Stomach (tissue), 9 donors: Measurements from ENCODE around the gene SLC37A1. TPM values are rescaled to one million over a fixed set of nuclear protein-coding genes. Genes with fewer than 3 reads are reported as not detected.

Experiments
- DNase-seq, 2 donors: peaks; one replicate each; pipeline versions ENCODE4 v3.0.0 to v3.0.0-alpha.2; 2013 to 2019
- H3K27ac ChIP-seq, 5 donors: fragments of 200-600 bp in 4 of 5; sonication (generic) in 4 of 5; one replicate each; pipeline ENCODE4 v1.5.1; 2013 to 2019; ENCODE audit warnings: mild to moderate bottlenecking in 1 of 5, moderate library complexity in 1 of 5
- H3K27me3 ChIP-seq, 3 donors: fragments of 200-600 bp; sonication (generic); one replicate each; pipeline ENCODE4 v1.5.1; 2017 to 2019; ENCODE audit warnings: mixed run types in 1 of 3
- H3K36me3 ChIP-seq, 4 donors: fragments of 200-600 bp; sonication (generic); 1 replicate in 3 of 4; 2 replicates in 1 of 4; pipeline ENCODE4 v1.5.1; 2016 to 2019
- H3K4me1 ChIP-seq, 4 donors: fragments of 200-600 bp; sonication (generic); one replicate each; pipeline ENCODE4 v1.5.1; 2016 to 2019
- H3K4me3 ChIP-seq, 4 donors: fragments of 200-600 bp; sonication (generic) in 3 of 4; one replicate each; pipeline ENCODE4 v1.5.1; 2016 to 2019; ENCODE audit warnings: mild to moderate bottlenecking in 1 of 4
- H3K9me3 ChIP-seq, 4 donors: fragments of 200-600 bp; sonication (generic); one replicate each; pipeline ENCODE4 v1.5.1; 2016 to 2019
- CTCF ChIP-seq, 7 experiments: fragments of 450-650 bp in 4 of 7; fragments of 200-600 bp in 3 of 7; sonication (generic) in 3 of 7; IDR thresholded peaks; one replicate each; pipeline ENCODE4 v1.5.1; 2016 to 2019; ENCODE audit warnings: antibody characterized with exemption in 7 of 7, control low read depth in 2 of 7, mild to moderate bottlenecking in 1 of 7
- EP300 ChIP-seq: sonication (generic); formaldehyde crosslinking; IDR thresholded peaks from one replicate; pipeline ENCODE4 v1.6.1; 2017; ENCODE audit warnings: antibody characterized with exemption
- POLR2A ChIP-seq, 4 donors: fragments of 450-650 bp; IDR thresholded peaks; one replicate each; pipeline ENCODE4 v1.6.1; 2016; ENCODE audit warnings: antibody characterized with exemption in 4 of 4, control low read depth in 2 of 4, mild to moderate bottlenecking in 1 of 4, moderate library complexity in 1 of 4
- POLR2AphosphoS5 ChIP-seq, 3 donors: sonication (generic); formaldehyde crosslinking; IDR thresholded peaks; one replicate each; pipeline ENCODE4 v1.6.1; 2016; ENCODE audit warnings: antibody characterized with exemption in 3 of 3
- WGBS, 5 donors: extraction: QIAGEN DNeasy Blood & Tissue Kit in 3 of 5; methylation state at CpG; one replicate each; pipeline versions ENCODE4 v1.1.5 to v1.1.7; 2013 to 2018; 5-methylcytosine and 5-hydroxymethylcytosine counted together
- intact Hi-C: fragments of 100-400 bp; cut with DNase I; formaldehyde crosslinking; loops from one replicate; pipeline ENCODE4 v1.15.1; 2023; ENCODE audit warnings: low total_unique reads
- polyA plus RNA-seq, 3 donors: library from polyadenylated mRNA; stranded (reverse); fragments of 200-250 nt; gene quantifications; one replicate each; pipeline ENCODE4 v1.2.3, GENCODE V29; 2013
- total RNA-seq, 5 donors: library from RNA; depleted of rRNA; stranded (reverse); fragments of >200 nt; gene quantifications; one replicate each; pipeline versions ENCODE4 v1.1.0 to v1.2.3, GENCODE V29; 2014 to 2016
- donor health status: healthy with polysubstance abuse.
- donor health status: Bipolar disorder and iron deficiency.
- donor health status: healthy.

The SLC37A1 gene
- total and polyA plus RNA-seq, 8 donors, result 9.8 to 72.9 (median 18.1) TPM

GRCh38 chr21:42557420-42557819, 43.8 kb downstream of the SLC37A1 start:
- DNase-seq, result no peak
- no peaks in the 10 kb centered on the region for H3K9me3 ChIP-seq
- intact Hi-C loops, result no loop called here
- H3K4me1 ChIP-seq, result peaks cover 0 to 12% (median 4%) of the 10 kb centered on the region in 4 donors
- TF ChIP-seq EP300 (no peak), POLR2AphosphoS5 (IDR thresholded peaks at IDR 0.05) (no peak), POLR2A (IDR thresholded peaks at IDR 0.05) (no peak), CTCF (IDR thresholded peaks at IDR 0.05) (no peak)
- no peak overlapping the region for H3K4me3 ChIP-seq
- no peak overlapping the region for H3K27ac ChIP-seq
- WGBS, 5 donors, result 94 to 98% (median 96%) methylated on average over 10 of the region's 10 CpGs
- peaks cover 50 to 90% (median 86%) of the 10 kb centered on the region in 4 donors for H3K36me3 ChIP-seq
- no peaks in the 10 kb centered on the region for H3K27me3 ChIP-seq

GRCh38 chr21:42558368-42558767, 44.7 kb downstream of the SLC37A1 start:
- intact Hi-C loops, result no loop called here
- Histone ChIP-seq H3K4me1 (peaks cover 0 to 12% (median 4%) of the 10 kb centered on the region in 4 donors), H3K27ac (no peak overlapping the region), H3K9me3 (no peaks in the 10 kb centered on the region), H3K36me3 (peaks cover 55 to 100% (median 96%) of the 10 kb centered on the region in 4 donors), H3K27me3 (no peaks in the 10 kb centered on the region), H3K4me3 (no peak overlapping the region)
- 94 to 98% (median 96%) methylated on average over 6 of the region's 6 CpGs for WGBS, 5 donors
- TF ChIP-seq CTCF (IDR thresholded peaks at IDR 0.05), result no peak
- no peak for TF ChIP-seq POLR2A (IDR thresholded peaks at IDR 0.05)
- TF ChIP-seq EP300, result no peak
- no peak for TF ChIP-seq POLR2AphosphoS5 (IDR thresholded peaks at IDR 0.05)
- no peak for DNase-seq

GRCh38 chr21:42558846-42559245, 45.2 kb downstream of the SLC37A1 start:
- Histone ChIP-seq H3K36me3 (peaks cover 55 to 100% (median 99%) of the 10 kb centered on the region in 4 donors), H3K4me1 (peaks cover 0 to 12% (median 4%) of the 10 kb centered on the region in 4 donors), H3K9me3 (no peaks in the 10 kb centered on the region), H3K4me3 (no peak overlapping the region), H3K27ac (no peak overlapping the region), H3K27me3 (no peaks in the 10 kb centered on the region)
- DNase-seq, result no peak
- no peak for TF ChIP-seq POLR2AphosphoS5 (IDR thresholded peaks at IDR 0.05)
- TF ChIP-seq CTCF (IDR thresholded peaks at IDR 0.05), result no peak
- TF ChIP-seq EP300, result no peak
- intact Hi-C loops, result no loop called here
- 91 to 95% (median 93%) methylated on average over 15 of the region's 15 CpGs for WGBS, 5 donors

- Histone ChIP-seq H3K9me3 (no peaks in the 10 kb centered on the region), H3K27ac (no peak overlapping the region), H3K4me3 (no peak overlapping the region), H3K27me3 (no peaks in the 10 kb centered on the region), H3K36me3 (peaks cover 50 to 100% (median 99%) of the 10 kb centered on the region in 4 donors), H3K4me1 (peaks cover 0 to 12% (median 4%) of the 10 kb centered on the region in 4 donors)
- TF ChIP-seq POLR2A (IDR thresholded peaks at IDR 0.05) (no peak), CTCF (IDR thresholded peaks at IDR 0.05) (no peak), EP300 (no peak), POLR2AphosphoS5 (IDR thresholded peaks at IDR 0.05) (no peak)
- WGBS, 5 donors, result 93 to 96% (median 96%) methylated on average over 13 of the region's 13 CpGs
- intact Hi-C loops, result no loop called here
- no peak for DNase-seq
Measured at GRCh38 chr21:42559326-42559725, 45.7 kb downstream of the SLC37A1 start.
